K562 (cell line): ENCODE measurements around the gene CERS2. TPM values are rescaled to one million over a fixed set of nuclear protein-coding genes. Genes with fewer than 3 reads are reported as not detected.
A peak's percentile ranks its signal among the peaks of the same experiment; 100 is the strongest.

Experiments
- BMI1 ChIP-seq: fragments of 150-350 bp; IDR thresholded peaks from 2 replicates; pipeline ENCODE4 v1.6.1; 2014; ENCODE audit warnings: low read length
- ELK3 ChIP-seq: fragments of 450-650 bp; formaldehyde crosslinking; IDR thresholded peaks from 2 replicates; pipeline ENCODE4 v1.4.0; 2020; ENCODE audit warnings: mild to moderate bottlenecking
- HNRNPUL1 ChIP-seq: fragments of 200-400 bp; formaldehyde crosslinking; IDR thresholded peaks from 2 replicates; pipeline ENCODE4 v1.6.1; 2017; ENCODE audit warnings: low read length
- MAFK ChIP-seq: IDR thresholded peaks from 2 replicates; pipeline ENCODE4 v1.6.1; 2011; ENCODE audit warnings: low read length, improper control_type of control experiment
- MEIS2 ChIP-seq: fragments of 450-650 bp; IDR thresholded peaks from 2 replicates; pipeline ENCODE4 v1.6.1; 2014; ENCODE audit warnings: mild to moderate bottlenecking; ENCODE audit not compliant: partially characterized antibody
- MITF ChIP-seq: IDR thresholded peaks from 2 replicates; pipeline ENCODE4 v1.6.1; 2014; ENCODE audit warnings: antibody characterized with exemption
- PHF20 ChIP-seq: fragments of 450-650 bp; IDR thresholded peaks from 2 replicates; pipeline ENCODE4 v1.6.1; 2018; ENCODE audit not compliant: partially characterized antibody
- PRDM10 ChIP-seq: fragments of 450-650 bp; IDR thresholded peaks from 2 replicates; pipeline ENCODE4 v1.6.1; 2018; ENCODE audit not compliant: partially characterized antibody
- RNF219 ChIP-seq: fragments of 250-450 bp; sonication (Bioruptor Pico); IDR thresholded peaks from 2 replicates; pipeline ENCODE4 v1.5.0; 2022; ENCODE audit warnings: mild to moderate bottlenecking
- STAT6 ChIP-seq: sonication (generic); formaldehyde crosslinking; IDR thresholded peaks from 2 replicates; pipeline ENCODE4 v1.8.1; 2023; ENCODE audit warnings: mild to moderate bottlenecking, missing genetic modification reagents
- THAP7 ChIP-seq: fragments of 250-450 bp; sonication (Bioruptor Pico); IDR thresholded peaks from 2 replicates; pipeline ENCODE4 v1.5.0; 2021
- ZBTB1 ChIP-seq: sonication (generic); formaldehyde crosslinking; IDR thresholded peaks from 2 replicates; pipeline ENCODE4 v1.8.1; 2023; ENCODE audit warnings: missing genetic modification reagents, low read depth, mild to moderate bottlenecking, borderline replicate concordance
- ZBTB7A ChIP-seq: IDR thresholded peaks from 2 replicates; pipeline ENCODE4 v1.6.1; 2011; ENCODE audit warnings: low read depth, mild to moderate bottlenecking, low read length, moderate library complexity, borderline replicate concordance; ENCODE audit not compliant: control insufficient read depth
- ZFP30 ChIP-seq: fragments of 250-450 bp; sonication (Bioruptor Pico); IDR thresholded peaks from 2 replicates; pipeline ENCODE4 v1.8.0; 2022; ENCODE audit warnings: moderate library complexity, mild to moderate bottlenecking, inconsistent platforms, borderline replicate concordance
- ZNF232 ChIP-seq: sonication (generic); formaldehyde crosslinking; IDR thresholded peaks from 2 replicates; pipeline ENCODE4 v1.8.0; 2022; ENCODE audit warnings: mild to moderate bottlenecking, missing genetic modification reagents
- polyA plus RNA-seq, 8 experiments: library from polyadenylated mRNA; depleted of rRNA in 4 of 8; stranded (reverse) in 5 of 8; unstranded in 3 of 8; fragments of >200 nt; fragmentation: Nextera tagmentation in 2 of 8; fragmentation: Illumina TruSeq in 1 of 8; extraction: Ambion mirVana in 2 of 8; extraction: Trizol in 1 of 8; gene quantifications; 2 replicates each; pipeline versions ENCODE4 v1.2.1 to v1.2.3, GENCODE V29; 2011 to 2014; ENCODE audit warnings: inconsistent platforms in 1 of 8, missing spikeins in 1 of 8
- total RNA-seq, 7 experiments: library from RNA; depleted of rRNA in 6 of 7; stranded (reverse); fragments of >200 nt in 6 of 7; fragmentation: Illumina TruSeq in 2 of 7; extraction: Trizol in 2 of 7; gene quantifications; 2 replicates each; pipeline versions ENCODE4 v1.2.1 to v1.2.3, GENCODE V29; 2011 to 2021; ENCODE audit warnings: low replicate concordance in 1 of 7

Gene CERS2
- total and polyA plus RNA-seq, 9 of the 15 experiments (the other 6 are each of a cell fraction or from before 2014, with no cell fraction given), result 23.4 to 295 (median 132) TPM

GRCh38 chr1:150976879-150977694, 2.5 kb upstream of the CERS2 start (continued):
- no peak for TF ChIP-seq ZBTB7A
- no peak for TF ChIP-seq MEIS2
- no peak for TF ChIP-seq ZNF232 (CRISPR knock-in tag)
- peak; percentile 11 for TF ChIP-seq PRDM10
- TF ChIP-seq ELK3 (CRISPR knock-in tag), result no peak
- TF ChIP-seq ZFP30 (CRISPR knock-in tag), result no peak
- no peak for TF ChIP-seq RNF219 (CRISPR knock-in tag)
- no peak for TF ChIP-seq BMI1
- TF ChIP-seq PHF20, result no peak
- TF ChIP-seq ZBTB1, result 0 out of 2 replicates have a peak, but pooled peaks have one; percentile 59
- TF ChIP-seq THAP7, result no peak
- TF ChIP-seq HNRNPUL1, result no peak
- TF ChIP-seq MITF, result no peak
- TF ChIP-seq MAFK, result peak; percentile 26; the same call in 1 of the 2 replicates
- TF ChIP-seq STAT6 (CRISPR knock-in tag), result 0 out of 2 replicates have a peak, but pooled peaks have one; percentile 12
